HEK293 (cell line): ENCODE data around the gene JUND.

ENCODE experiments used
- CTCF ChIA-PET: fragments of 350-600 bp; formaldehyde crosslinking; extraction: SDS; loops from one replicate; lab custom pipeline; 2021; ENCODE audit warnings: antibody characterized with exemption; lab: Yijun Ruan, JAX
- POLR2A ChIA-PET: fragments of 300-600 bp; formaldehyde crosslinking; extraction: SDS; loops from one replicate; lab custom pipeline; 2020; ENCODE audit warnings: antibody characterized with exemption, inconsistent platforms; lab: Yijun Ruan, JAX
- H3K27ac ChIP-seq: fragments of 200-500 bp; sonication (Bioruptor generic); 2 replicates; pipeline ENCODE4 v1.5.1; 2014; ENCODE audit warnings: low read depth, low read length, control low read depth, inconsistent platforms; ENCODE audit errors: extremely low read depth
- H3K36me3 ChIP-seq, 2 experiments: fragments of 200-500 bp in 1 of 2; sonication (Bioruptor generic) in 1 of 2; 1 replicate in 1 of 2; 2 replicates in 1 of 2; pipeline ENCODE4 v1.5.1; 2014 to 2017; ENCODE audit warnings: inconsistent platforms in 2 of 2, low read length in 2 of 2; ENCODE audit not compliant: control insufficient read depth in 2 of 2, insufficient read depth in 1 of 2
- H3K4me1 ChIP-seq: fragments of 200-500 bp; sonication (Bioruptor generic); 2 replicates; pipeline ENCODE4 v1.5.1; 2014; ENCODE audit warnings: mild to moderate bottlenecking, low read length, inconsistent platforms; ENCODE audit not compliant: control insufficient read depth, insufficient read depth
- H3K4me3 ChIP-seq: 2 replicates; pipeline ENCODE4 v1.5.1; 2011; ENCODE audit warnings: low read depth, mild to moderate bottlenecking, control low read depth, low read length, moderate library complexity
- H3K9me3 ChIP-seq: fragments of 200-500 bp; sonication (Bioruptor generic); 2 replicates; pipeline ENCODE4 v1.5.1; 2014; ENCODE audit warnings: low read depth, low read length, inconsistent platforms; ENCODE audit not compliant: control insufficient read depth, insufficient read depth
- BCL11A ChIP-seq: fragments of 450-650 bp; formaldehyde crosslinking; IDR thresholded peaks from 2 replicates; pipeline ENCODE4 v1.5.1; 2016; ENCODE audit warnings: low read depth, missing biosample characterization, missing genetic modification characterization
- KLF1 ChIP-seq: fragments of 450-650 bp; formaldehyde crosslinking; IDR thresholded peaks from 2 replicates; pipeline ENCODE4 v1.5.1; 2016; ENCODE audit warnings: missing biosample characterization, missing genetic modification characterization
- KLF17 ChIP-seq: fragments of 450-650 bp; formaldehyde crosslinking; IDR thresholded peaks from 2 replicates; pipeline ENCODE4 v1.5.1; 2016; ENCODE audit warnings: missing biosample characterization, missing genetic modification characterization
- ZBTB20 ChIP-seq: fragments of 450-650 bp; formaldehyde crosslinking; IDR thresholded peaks from 2 replicates; pipeline ENCODE4 v1.5.1; 2016; ENCODE audit warnings: missing biosample characterization, missing genetic modification characterization
- ZFP69B ChIP-seq: fragments of 450-650 bp; formaldehyde crosslinking; IDR thresholded peaks from 2 replicates; pipeline ENCODE4 v1.5.1; 2016; ENCODE audit warnings: missing biosample characterization, missing genetic modification characterization
- ZNF114 ChIP-seq: fragments of 450-650 bp; formaldehyde crosslinking; IDR thresholded peaks from 2 replicates; pipeline ENCODE4 v1.5.0; 2017; ENCODE audit warnings: missing biosample characterization, missing genetic modification characterization
- ZNF121 ChIP-seq: fragments of 450-650 bp; formaldehyde crosslinking; IDR thresholded peaks from 2 replicates; pipeline ENCODE4 v1.5.1; 2016; ENCODE audit warnings: missing biosample characterization, missing genetic modification characterization
- ZNF274 ChIP-seq, 2 experiments: fragments of 200-500 bp in 1 of 2; fragments of 450-650 bp in 1 of 2; sonication (Bioruptor generic) in 1 of 2; formaldehyde crosslinking in 1 of 2; IDR thresholded peaks; 2 replicates each; pipeline versions ENCODE4 v1.5.1 to v1.6.1; 2014 to 2016; ENCODE audit warnings: borderline replicate concordance in 1 of 2, inconsistent platforms in 1 of 2, low read length in 1 of 2, missing biosample characterization in 1 of 2, missing genetic modification characterization in 1 of 2
- ZNF341 ChIP-seq: fragments of 450-650 bp; formaldehyde crosslinking; IDR thresholded peaks from 2 replicates; pipeline ENCODE4; 2016; ENCODE audit warnings: low read depth, missing biosample characterization, missing genetic modification characterization
- ZNF404 ChIP-seq: fragments of 450-650 bp; formaldehyde crosslinking; IDR thresholded peaks from 2 replicates; pipeline ENCODE4 v1.5.1; 2017; ENCODE audit warnings: missing biosample characterization, missing genetic modification characterization
- ZNF416 ChIP-seq: fragments of 450-650 bp; formaldehyde crosslinking; IDR thresholded peaks from 2 replicates; pipeline ENCODE4 v1.5.1; 2016; ENCODE audit warnings: missing biosample characterization, missing genetic modification characterization
- ZNF513 ChIP-seq: fragments of 450-650 bp; IDR thresholded peaks from 2 replicates; pipeline ENCODE4 v1.5.1; 2018; ENCODE audit warnings: missing biosample characterization, missing genetic modification characterization
- ZNF514 ChIP-seq: fragments of 450-650 bp; formaldehyde crosslinking; IDR thresholded peaks from 2 replicates; pipeline ENCODE4 v1.5.1; 2016; ENCODE audit warnings: missing biosample characterization, missing genetic modification characterization
- ZNF560 ChIP-seq: fragments of 450-650 bp; formaldehyde crosslinking; IDR thresholded peaks from 2 replicates; pipeline ENCODE4 v1.5.1; 2017; ENCODE audit warnings: missing biosample characterization, missing genetic modification characterization, borderline replicate concordance
- ZNF571 ChIP-seq: fragments of 450-650 bp; formaldehyde crosslinking; IDR thresholded peaks from 2 replicates; pipeline ENCODE4 v1.5.0; 2017; ENCODE audit warnings: missing biosample characterization, missing genetic modification characterization
- ZNF626 ChIP-seq: fragments of 450-650 bp; sonication (Bioruptor Pico); formaldehyde crosslinking; IDR thresholded peaks from 2 replicates; pipeline ENCODE4 v1.5.1; 2018; ENCODE audit warnings: missing biosample characterization, missing genetic modification characterization, inconsistent platforms
- ZNF747 ChIP-seq: fragments of 450-650 bp; formaldehyde crosslinking; IDR thresholded peaks from 2 replicates; pipeline ENCODE4 v1.5.1; 2016; ENCODE audit warnings: missing biosample characterization, missing genetic modification characterization
- ZNF792 ChIP-seq: fragments of 450-650 bp; formaldehyde crosslinking; IDR thresholded peaks from 2 replicates; pipeline ENCODE4 v1.5.1; 2016; ENCODE audit warnings: missing biosample characterization, missing genetic modification characterization
- ZXDB ChIP-seq: fragments of 450-650 bp; formaldehyde crosslinking; IDR thresholded peaks from 2 replicates; pipeline ENCODE4 v1.5.1; 2016; ENCODE audit warnings: missing biosample characterization, missing genetic modification characterization
- TF ChIP-seq, protein P1 (sequence below): fragments of 450-650 bp; formaldehyde crosslinking; IDR thresholded peaks from 2 replicates; pipeline ENCODE4 v1.5.1; 2016; ENCODE audit warnings: missing biosample characterization, missing genetic modification characterization, low read depth
- TF ChIP-seq, protein P2 (sequence below): fragments of 450-650 bp; formaldehyde crosslinking; IDR thresholded peaks from 2 replicates; pipeline ENCODE4 v1.5.1; 2016; ENCODE audit warnings: missing biosample characterization, missing genetic modification characterization
- TF ChIP-seq, protein P3 (sequence below): fragments of 450-650 bp; formaldehyde crosslinking; IDR thresholded peaks from 2 replicates; pipeline ENCODE4 v1.5.1; 2017; ENCODE audit warnings: missing biosample characterization, missing genetic modification characterization

Gene JUND

GRCh38 chr19:18300930-18301717 lies 19.7 kb upstream of the JUND start:
- CTCF ChIA-PET, result interaction anchor here (1.2 to 5.0 kb wide), 4 partner anchors 8 to 188 kb away, joined by 3 to 41 read pairs (median 10); partner anchors contain the start of gene LSM4
- H3K27ac ChIP-seq, result no peak overlapping the region
- H3K36me3 ChIP-seq, result peaks cover 0 to 3% of the 10 kb centered on the region in 2 experiments; a peak in 1 of 3 replicates
- 0 out of 2 replicates have a peak, but pooled peaks have one; percentile 70 for TF ChIP-seq KLF1 (tag by site-specific recombination)
- TF ChIP-seq, protein P1, sequence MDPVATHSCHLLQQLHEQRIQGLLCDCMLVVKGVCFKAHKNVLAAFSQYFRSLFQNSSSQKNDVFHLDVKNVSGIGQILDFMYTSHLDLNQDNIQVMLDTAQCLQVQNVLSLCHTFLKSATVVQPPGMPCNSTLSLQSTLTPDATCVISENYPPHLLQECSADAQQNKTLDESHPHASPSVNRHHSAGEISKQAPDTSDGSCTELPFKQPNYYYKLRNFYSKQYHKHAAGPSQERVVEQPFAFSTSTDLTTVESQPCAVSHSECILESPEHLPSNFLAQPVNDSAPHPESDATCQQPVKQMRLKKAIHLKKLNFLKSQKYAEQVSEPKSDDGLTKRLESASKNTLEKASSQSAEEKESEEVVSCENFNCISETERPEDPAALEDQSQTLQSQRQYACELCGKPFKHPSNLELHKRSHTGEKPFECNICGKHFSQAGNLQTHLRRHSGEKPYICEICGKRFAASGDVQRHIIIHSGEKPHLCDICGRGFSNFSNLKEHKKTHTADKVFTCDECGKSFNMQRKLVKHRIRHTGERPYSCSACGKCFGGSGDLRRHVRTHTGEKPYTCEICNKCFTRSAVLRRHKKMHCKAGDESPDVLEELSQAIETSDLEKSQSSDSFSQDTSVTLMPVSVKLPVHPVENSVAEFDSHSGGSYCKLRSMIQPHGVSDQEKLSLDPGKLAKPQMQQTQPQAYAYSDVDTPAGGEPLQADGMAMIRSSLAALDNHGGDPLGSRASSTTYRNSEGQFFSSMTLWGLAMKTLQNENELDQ (tag by site-specific recombination), result no peak
- TF ChIP-seq, protein P2, sequence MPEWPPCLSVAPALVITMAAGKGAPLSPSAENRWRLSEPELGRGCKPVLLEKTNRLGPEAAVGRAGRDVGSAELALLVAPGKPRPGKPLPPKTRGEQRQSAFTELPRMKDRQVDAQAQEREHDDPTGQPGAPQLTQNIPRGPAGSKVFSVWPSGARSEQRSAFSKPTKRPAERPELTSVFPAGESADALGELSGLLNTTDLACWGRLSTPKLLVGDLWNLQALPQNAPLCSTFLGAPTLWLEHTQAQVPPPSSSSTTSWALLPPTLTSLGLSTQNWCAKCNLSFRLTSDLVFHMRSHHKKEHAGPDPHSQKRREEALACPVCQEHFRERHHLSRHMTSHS (tag by site-specific recombination), result no peak
- 0 out of 2 replicates have a peak, but pooled peaks have one; percentile 67 for TF ChIP-seq ZNF792 (tag by site-specific recombination)
- TF ChIP-seq KLF17 (tag by site-specific recombination), result peak; percentile 95
- no peak for TF ChIP-seq ZNF747
- POLR2A ChIA-PET, result interaction anchor here (1.0 to 2.8 kb wide), 3 partner anchors 9 to 21 kb away, joined by 3 to 10 read pairs (median 7); partner anchors contain the start of gene JUND
- peaks cover 5% of the 10 kb centered on the region; the same call in 1 of the 2 replicates for H3K4me1 ChIP-seq
- no peak overlapping the region for H3K4me3 ChIP-seq
- no peaks in the 10 kb centered on the region for H3K9me3 ChIP-seq

GRCh38 chr19:18299654-18300053 lies 18.2 kb upstream of the JUND start:
- Histone ChIP-seq H3K27ac (no peak overlapping the region), H3K36me3 (no peaks in the 10 kb centered on the region), H3K4me1 (peaks cover 2% of the 10 kb centered on the region; the same call in 1 of the 2 replicates), H3K9me3 (no peaks in the 10 kb centered on the region), H3K4me3 (no peak overlapping the region)
- TF ChIP-seq ZXDB (tag by site-specific recombination), result no peak
- peak; percentile 90 for TF ChIP-seq ZNF121 (tag by site-specific recombination)
- no peak for TF ChIP-seq ZFP69B (tag by site-specific recombination)
- ChIA-PET CTCF (interaction anchor here (1.0 to 1.3 kb wide), 2 partner anchors 20 to 29 kb away, joined by 5 read pairs; no protein-coding TSS in a partner anchor), POLR2A (interaction anchor here (1.0 to 1.2 kb wide), 2 partner anchors 17 to 18 kb away, joined by 3 to 4 read pairs; partner anchors contain the start of gene JUND)

- H3K36me3 ChIP-seq, result no peaks in the 10 kb centered on the region
- H3K4me1 ChIP-seq, result no peaks in the 10 kb centered on the region
- H3K27ac ChIP-seq, result no peak overlapping the region
- ChIA-PET POLR2A (interaction anchor here (0.7 kb wide), 1 partner anchor 30 kb away, joined by 3 read pairs; no protein-coding TSS in a partner anchor), CTCF (no interaction called here)
- H3K9me3 ChIP-seq, result no peaks in the 10 kb centered on the region
- no peak overlapping the region for H3K4me3 ChIP-seq
- no peak for TF ChIP-seq ZNF514 (tag by site-specific recombination)
- no peak for TF ChIP-seq ZNF274 (IDR thresholded peaks at IDR 0.05; ENCODE audit: low read length)
- no peak for TF ChIP-seq ZNF274 (tag by site-specific recombination; IDR thresholded peaks at IDR 0.05; ENCODE audit: borderline replicate concordance)
- no peak for TF ChIP-seq ZNF571 (tag by site-specific recombination)
- no peak for TF ChIP-seq ZBTB20 (tag by site-specific recombination)
- no peak for TF ChIP-seq ZNF404 (tag by site-specific recombination)
- no peak for TF ChIP-seq ZNF626 (tag by site-specific recombination)
- no peak for TF ChIP-seq ZNF416 (tag by site-specific recombination)
- no peak for TF ChIP-seq ZNF513 (tag by site-specific recombination)
- no peak for TF ChIP-seq ZNF341
- no peak for TF ChIP-seq ZNF114 (tag by site-specific recombination)
- TF ChIP-seq BCL11A (tag by site-specific recombination), result no peak
- no peak for TF ChIP-seq ZNF560 (tag by site-specific recombination)
- TF ChIP-seq, protein P3, sequence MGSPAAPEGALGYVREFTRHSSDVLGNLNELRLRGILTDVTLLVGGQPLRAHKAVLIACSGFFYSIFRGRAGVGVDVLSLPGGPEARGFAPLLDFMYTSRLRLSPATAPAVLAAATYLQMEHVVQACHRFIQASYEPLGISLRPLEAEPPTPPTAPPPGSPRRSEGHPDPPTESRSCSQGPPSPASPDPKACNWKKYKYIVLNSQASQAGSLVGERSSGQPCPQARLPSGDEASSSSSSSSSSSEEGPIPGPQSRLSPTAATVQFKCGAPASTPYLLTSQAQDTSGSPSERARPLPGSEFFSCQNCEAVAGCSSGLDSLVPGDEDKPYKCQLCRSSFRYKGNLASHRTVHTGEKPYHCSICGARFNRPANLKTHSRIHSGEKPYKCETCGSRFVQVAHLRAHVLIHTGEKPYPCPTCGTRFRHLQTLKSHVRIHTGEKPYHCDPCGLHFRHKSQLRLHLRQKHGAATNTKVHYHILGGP (tag by site-specific recombination), result no peak
Measured at GRCh38 chr19:18298601-18299000, 17.2 kb upstream of the JUND start.
